K562 (cell line): ENCODE results near the gene RUNX3.

Experiments
- MAFK ChIP-seq: IDR thresholded peaks from 2 replicates; pipeline ENCODE4 v1.6.1; 2011; ENCODE audit warnings: low read length, improper control_type of control experiment
- NONO ChIP-seq, 2 experiments: fragments of 200-400 bp in 1 of 2; fragments of 450-650 bp in 1 of 2; formaldehyde crosslinking in 1 of 2; IDR thresholded peaks; 2 replicates each; pipeline ENCODE4 v1.6.1; 2017; ENCODE audit warnings: low read depth in 2 of 2, mild to moderate bottlenecking in 2 of 2, moderate library complexity in 2 of 2, low read length in 1 of 2
- RBM15 ChIP-seq: fragments of 200-400 bp; formaldehyde crosslinking; IDR thresholded peaks from 2 replicates; pipeline ENCODE4 v1.6.1; 2018; ENCODE audit warnings: mild to moderate bottlenecking, low read length, moderate library complexity; ENCODE audit not compliant: insufficient read depth
- ZNF785 ChIP-seq: fragments of 250-450 bp; sonication (Bioruptor Pico); IDR thresholded peaks from 2 replicates; pipeline ENCODE4 v1.4.0; 2020; ENCODE audit warnings: mild to moderate bottlenecking
- TF ChIP-seq, protein P1 (sequence below): fragments of 450-650 bp; conservative IDR thresholded peaks from 2 replicates; pipeline ENCODE4 v1.6.1; 2016; ENCODE audit warnings: missing genetic modification characterization, low read depth, mild to moderate bottlenecking, control low read depth, missing compliant biosample characterization

DNA sequence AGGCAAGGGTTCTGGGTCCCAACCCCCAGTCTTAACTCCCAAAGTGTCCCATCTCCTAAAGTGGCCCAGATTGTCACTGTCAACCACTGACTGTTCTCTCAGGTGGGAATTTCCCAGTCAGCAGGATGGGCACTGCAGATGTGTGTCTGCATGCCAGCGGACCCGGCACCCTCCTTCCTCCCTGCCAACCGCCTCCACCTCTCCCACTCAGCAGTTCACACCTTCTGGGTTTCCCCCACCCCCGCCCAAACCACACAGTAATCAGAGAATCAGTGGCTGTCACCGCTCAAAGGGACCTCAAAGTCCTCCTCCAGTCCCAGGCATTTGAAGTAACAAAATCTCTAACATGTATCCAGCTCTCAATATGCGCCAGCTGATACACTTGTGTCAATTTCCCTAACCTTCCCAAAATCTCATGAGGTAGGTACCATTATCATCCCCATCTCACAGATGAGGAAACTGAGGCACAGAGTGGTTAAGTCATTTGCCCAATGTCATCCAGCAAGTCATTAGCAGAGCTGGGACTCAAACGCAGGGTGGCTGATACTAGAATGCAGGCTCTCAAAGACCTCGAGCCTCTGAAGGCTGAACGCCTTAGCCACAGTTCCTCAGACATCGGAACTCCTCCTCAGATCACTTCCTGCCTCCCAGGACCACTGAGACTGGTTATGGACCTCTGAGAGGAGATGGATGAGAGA, 4.8 kb downstream of the RUNX3 start:
- TF ChIP-seq RBM15 = no peak
- no peak for TF ChIP-seq ZNF785 (CRISPR knock-in tag)
- TF ChIP-seq NONO (IDR thresholded peaks at IDR 0.05; ENCODE audit: low read depth in 2 of 2, low read length in 1 of 2) = no peak
- TF ChIP-seq MAFK = no peak
- TF ChIP-seq, protein P1, sequence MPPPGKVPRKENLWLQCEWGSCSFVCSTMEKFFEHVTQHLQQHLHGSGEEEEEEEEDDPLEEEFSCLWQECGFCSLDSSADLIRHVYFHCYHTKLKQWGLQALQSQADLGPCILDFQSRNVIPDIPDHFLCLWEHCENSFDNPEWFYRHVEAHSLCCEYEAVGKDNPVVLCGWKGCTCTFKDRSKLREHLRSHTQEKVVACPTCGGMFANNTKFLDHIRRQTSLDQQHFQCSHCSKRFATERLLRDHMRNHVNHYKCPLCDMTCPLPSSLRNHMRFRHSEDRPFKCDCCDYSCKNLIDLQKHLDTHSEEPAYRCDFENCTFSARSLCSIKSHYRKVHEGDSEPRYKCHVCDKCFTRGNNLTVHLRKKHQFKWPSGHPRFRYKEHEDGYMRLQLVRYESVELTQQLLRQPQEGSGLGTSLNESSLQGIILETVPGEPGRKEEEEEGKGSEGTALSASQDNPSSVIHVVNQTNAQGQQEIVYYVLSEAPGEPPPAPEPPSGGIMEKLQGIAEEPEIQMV (tag) = no peak
